Karpas-422 (cell line): ENCODE results near the gene COL24A1. TPM values are rescaled to one million over a fixed set of nuclear protein-coding genes. Genes with fewer than 3 reads are reported as not detected.

ENCODE experiments used
- DNase-seq: peaks from one replicate; pipeline ENCODE4 v3.0.0-alpha.2; 2015
- H2AFZ ChIP-seq: fragments of 200-600 bp; sonication (generic); 2 replicates; pipeline ENCODE4 v1.6.1; 2014; ENCODE audit warnings: antibody characterized with exemption, low read length, mixed read lengths
- H3K27ac ChIP-seq: fragments of 200-600 bp; sonication (generic); 2 replicates; pipeline ENCODE4 v1.5.1; 2014; ENCODE audit warnings: mild to moderate bottlenecking, low read length, moderate library complexity
- H3K27me3 ChIP-seq: fragments of 200-600 bp; sonication (generic); 2 replicates; pipeline ENCODE4 v1.6.1; 2014; ENCODE audit warnings: low read length, mixed read lengths
- H3K36me3 ChIP-seq: fragments of 200-600 bp; sonication (generic); 2 replicates; pipeline ENCODE4 v1.6.1; 2014; ENCODE audit warnings: low read length, mixed read lengths; ENCODE audit not compliant: insufficient read depth
- H3K4me1 ChIP-seq: fragments of 200-600 bp; sonication (generic); 2 replicates; pipeline ENCODE4 v1.6.1; 2014; ENCODE audit warnings: mild to moderate bottlenecking, low read length, mixed read lengths
- H3K4me2 ChIP-seq: fragments of 200-600 bp; sonication (generic); 2 replicates; pipeline ENCODE4 v1.6.1; 2014; ENCODE audit warnings: low read length, low read depth, mild to moderate bottlenecking; ENCODE audit not compliant: poor library complexity, severe bottlenecking
- H3K4me3 ChIP-seq: fragments of 200-600 bp; sonication (generic); 2 replicates; pipeline ENCODE4 v1.5.1; 2014; ENCODE audit warnings: mild to moderate bottlenecking, antibody characterized with exemption, low read length, mixed read lengths
- H3K79me2 ChIP-seq: fragments of 200-600 bp; sonication (generic); 2 replicates; pipeline ENCODE4 v1.6.1; 2014; ENCODE audit warnings: mild to moderate bottlenecking, low read length, mixed read lengths
- H3K9ac ChIP-seq: fragments of 200-600 bp; sonication (generic); 2 replicates; pipeline ENCODE4 v1.6.0; 2014; ENCODE audit warnings: low read length
- H3K9me2 ChIP-seq: fragments of 200-600 bp; sonication (generic), shearing (Covaris generic); replicated peaks from 2 replicates; pipeline ENCODE4 v1.6.0; 2014; ENCODE audit warnings: mild to moderate bottlenecking, low read length, moderate library complexity; ENCODE audit not compliant: insufficient read depth
- H3K9me3 ChIP-seq: fragments of 300-700, 200-600 bp; sonication (generic); 2 replicates; pipeline ENCODE4 v1.6.1; 2014; ENCODE audit warnings: low read length, mixed read lengths
- H4K20me1 ChIP-seq: fragments of 200-600 bp; sonication (generic); 2 replicates; pipeline ENCODE4 v1.6.1; 2014; ENCODE audit warnings: mild to moderate bottlenecking, antibody characterized with exemption, low read length, low read depth; ENCODE audit not compliant: insufficient read depth
- total RNA-seq: library from RNA; depleted of rRNA; stranded (reverse); fragments of >200 nt; shearing (Covaris generic); gene quantifications from 2 replicates; pipeline ENCODE4 v1.2.3, GENCODE V29; 2014; ENCODE audit warnings: low replicate concordance

COL24A1 gene
- total RNA-seq, 1 experiment from 2014 or later, result not detected

DNA sequence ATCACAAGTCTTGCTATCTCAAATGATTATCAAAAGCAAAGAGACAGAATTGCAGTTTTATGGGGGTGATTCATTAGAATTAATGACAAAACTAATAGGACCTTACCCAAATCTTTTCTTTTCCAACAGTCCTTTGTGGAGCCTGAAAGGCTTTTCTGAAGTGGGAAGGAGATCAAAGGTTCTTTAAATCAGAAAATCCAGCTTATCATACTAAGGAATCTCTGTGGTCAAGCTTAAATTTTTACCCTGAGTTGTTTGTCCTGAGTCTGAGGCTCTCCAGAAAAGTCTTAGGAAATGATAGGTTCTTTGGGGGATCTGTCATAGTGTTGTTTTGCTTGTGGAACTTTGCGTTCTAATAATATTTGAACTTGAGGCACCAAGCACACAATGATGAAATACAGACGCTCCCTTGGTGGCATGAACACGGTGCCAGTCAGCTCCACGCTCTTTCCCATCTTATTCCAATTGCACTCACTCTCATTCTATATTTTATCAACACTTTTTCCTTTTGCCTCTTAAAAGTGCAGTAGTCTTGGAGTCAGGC, 38.0 kb upstream of the COL24A1 start:
- Histone ChIP-seq H4K20me1 (no peaks in the 10 kb centered on the region), H3K9me2 (no peaks in the 10 kb centered on the region), H3K36me3 (no peaks in the 10 kb centered on the region), H3K4me3 (no peak overlapping the region), H3K9me3 (no peaks in the 10 kb centered on the region), H3K4me1 (no peaks in the 10 kb centered on the region), H3K27ac (no peak overlapping the region), H3K79me2 (no peaks in the 10 kb centered on the region), H3K9ac (no peak overlapping the region), H3K27me3 (0 out of 2 replicates have a peak, but pooled peaks cover 2% of the 10 kb centered on the region), H2AFZ (no peak overlapping the region), H3K4me2 (no peak overlapping the region)
- DNase-seq, result no peak

GRCh38 chr1:86192417-86192816, 35.8 kb upstream of the COL24A1 start:
- H3K27ac ChIP-seq, result no peak overlapping the region
- no peaks in the 10 kb centered on the region for H3K9me3 ChIP-seq
- no peaks in the 10 kb centered on the region for H3K9me2 ChIP-seq
- H3K36me3 ChIP-seq, result no peaks in the 10 kb centered on the region
- H3K79me2 ChIP-seq, result no peaks in the 10 kb centered on the region
- no peak overlapping the region for H2AFZ ChIP-seq
- H3K4me3 ChIP-seq, result no peak overlapping the region
- no peaks in the 10 kb centered on the region for H4K20me1 ChIP-seq
- no peaks in the 10 kb centered on the region for H3K4me1 ChIP-seq
- DNase-seq, result no peak
- H3K9ac ChIP-seq, result no peak overlapping the region
- no peak overlapping the region for H3K4me2 ChIP-seq
- 0 out of 2 replicates have a peak, but pooled peaks cover 2% of the 10 kb centered on the region for H3K27me3 ChIP-seq

DNA sequence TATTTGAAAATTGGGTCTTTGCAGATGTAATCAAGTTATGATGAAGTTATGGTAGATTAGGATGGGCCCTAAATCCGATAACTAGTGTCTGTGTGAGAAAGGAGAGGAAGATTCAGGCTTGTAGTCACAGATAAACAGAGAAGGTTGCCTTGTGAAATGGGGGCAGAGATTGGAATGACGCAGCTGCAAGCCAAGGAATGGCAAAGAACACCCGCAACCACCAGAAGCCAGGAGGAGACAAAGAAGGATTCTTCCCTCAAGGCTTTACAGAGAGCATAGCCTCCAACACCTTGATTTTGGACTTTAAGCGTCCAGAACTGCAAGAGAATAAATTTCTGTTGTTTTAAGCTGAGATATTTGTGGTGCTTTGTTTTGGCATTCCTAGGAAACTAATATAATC, 35.4 kb upstream of the COL24A1 start:
- H3K27me3 ChIP-seq, result 0 out of 2 replicates have a peak, but pooled peaks cover 2% of the 10 kb centered on the region
- no peaks in the 10 kb centered on the region for H3K79me2 ChIP-seq
- H3K9me2 ChIP-seq, result no peaks in the 10 kb centered on the region
- no peak overlapping the region for H3K4me2 ChIP-seq
- H3K4me3 ChIP-seq, result no peak overlapping the region
- no peak overlapping the region for H3K27ac ChIP-seq
- no peak for DNase-seq
- no peaks in the 10 kb centered on the region for H3K9me3 ChIP-seq
- H4K20me1 ChIP-seq, result no peaks in the 10 kb centered on the region
- H3K4me1 ChIP-seq, result no peaks in the 10 kb centered on the region
- no peaks in the 10 kb centered on the region for H3K36me3 ChIP-seq
- H3K9ac ChIP-seq, result no peak overlapping the region
- no peak overlapping the region for H2AFZ ChIP-seq

DNA sequence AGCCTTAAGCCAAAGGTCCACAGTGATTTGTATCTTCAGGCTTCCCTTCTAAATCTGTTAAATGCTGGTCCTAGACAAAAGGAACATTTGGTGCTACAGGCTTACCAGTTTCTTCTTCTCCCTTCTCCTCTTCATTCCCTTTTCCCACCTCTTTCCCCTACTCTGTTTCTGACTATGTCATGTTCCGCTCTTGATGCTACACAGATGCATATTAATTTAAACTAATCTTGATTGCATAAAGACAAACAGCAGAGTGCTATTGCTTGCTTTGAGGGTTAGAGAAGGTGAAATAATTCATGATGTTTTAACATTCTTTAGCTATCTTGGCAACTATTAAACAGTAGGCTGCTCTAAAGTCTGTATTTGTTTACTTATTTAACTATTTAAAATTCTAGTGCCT, 34.3 kb upstream of the COL24A1 start:
- Histone ChIP-seq H3K4me1 (no peaks in the 10 kb centered on the region), H3K9ac (no peak overlapping the region), H3K79me2 (no peaks in the 10 kb centered on the region), H3K4me2 (no peak overlapping the region), H3K36me3 (no peaks in the 10 kb centered on the region), H3K27ac (no peak overlapping the region), H2AFZ (no peak overlapping the region), H3K9me2 (no peaks in the 10 kb centered on the region), H3K9me3 (no peaks in the 10 kb centered on the region), H3K4me3 (no peak overlapping the region), H4K20me1 (no peaks in the 10 kb centered on the region), H3K27me3 (0 out of 2 replicates have a peak, but pooled peaks cover 2% of the 10 kb centered on the region)
- no peak for DNase-seq

DNA sequence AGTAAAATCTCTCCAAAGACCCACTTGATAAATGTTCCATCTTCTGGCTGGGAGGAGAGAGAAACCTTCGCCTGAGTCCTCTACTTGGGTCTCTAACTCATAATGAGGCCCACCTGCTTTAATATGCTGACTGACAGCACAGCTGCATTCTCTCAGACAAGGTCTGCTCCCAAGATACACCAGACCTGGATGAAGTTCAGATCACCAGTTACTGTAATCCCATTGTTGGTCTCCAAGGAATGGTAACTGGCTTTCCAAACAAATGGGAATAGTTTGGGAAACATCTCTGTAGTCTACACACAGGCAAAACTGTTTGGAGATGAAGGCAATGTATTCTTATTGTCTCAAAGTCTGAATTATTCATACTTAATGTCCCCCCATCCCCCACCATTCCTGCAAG, 27.9 kb upstream of the COL24A1 start:
- Histone ChIP-seq H3K4me3 (no peak overlapping the region), H3K9me3 (no peaks in the 10 kb centered on the region), H3K4me2 (no peak overlapping the region), H3K79me2 (no peaks in the 10 kb centered on the region), H3K27ac (no peak overlapping the region), H3K9me2 (no peaks in the 10 kb centered on the region), H3K9ac (no peak overlapping the region), H3K36me3 (no peaks in the 10 kb centered on the region), H4K20me1 (no peaks in the 10 kb centered on the region), H3K27me3 (no peaks in the 10 kb centered on the region), H3K4me1 (no peaks in the 10 kb centered on the region), H2AFZ (no peak overlapping the region)
- no peak for DNase-seq

DNA sequence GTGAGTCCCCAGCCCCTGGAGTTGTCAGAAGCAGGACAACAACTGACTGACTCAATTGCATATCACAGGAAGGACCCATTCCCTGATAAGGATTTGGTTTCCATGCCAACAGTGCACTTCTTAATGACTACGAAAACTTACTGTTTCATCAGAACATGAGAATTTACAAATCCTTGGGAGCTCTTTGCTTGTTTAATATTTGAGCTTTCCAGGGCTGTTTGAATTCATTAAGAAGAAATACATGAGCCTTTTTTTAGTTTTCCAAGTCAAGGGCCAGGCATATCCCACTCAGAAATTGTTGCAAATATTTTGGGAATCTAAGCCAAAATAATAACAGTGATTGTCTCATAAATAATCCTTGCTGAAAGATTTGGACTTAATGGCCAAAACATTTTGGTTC, 27.2 kb upstream of the COL24A1 start:
- H3K9me2 ChIP-seq, result no peaks in the 10 kb centered on the region

DNA sequence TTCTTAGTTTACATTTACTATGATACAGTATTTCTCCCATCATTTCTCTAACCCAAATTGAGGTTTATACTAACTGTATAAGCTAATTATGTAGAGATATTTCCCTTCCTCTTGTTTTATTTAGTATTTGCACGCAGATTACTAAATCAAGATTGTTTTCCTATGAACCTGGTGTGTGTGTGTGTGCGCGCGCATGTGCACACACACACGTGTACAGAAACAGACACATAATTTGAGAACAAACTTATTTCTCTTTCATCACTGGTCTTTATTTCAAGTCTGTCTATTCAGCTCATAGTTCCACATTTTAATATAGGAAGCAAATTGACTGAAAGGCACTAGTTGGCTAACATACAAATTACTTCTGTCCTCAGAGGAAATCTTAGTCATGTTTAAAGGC, 19.7 kb upstream of the COL24A1 start:
- Histone ChIP-seq H3K9me3 (no peaks in the 10 kb centered on the region), H3K4me1 (no peaks in the 10 kb centered on the region), H3K27ac (no peak overlapping the region), H4K20me1 (no peaks in the 10 kb centered on the region), H3K79me2 (no peaks in the 10 kb centered on the region), H3K4me2 (no peak overlapping the region), H3K9me2 (no peaks in the 10 kb centered on the region), H3K27me3 (no peaks in the 10 kb centered on the region), H3K9ac (no peak overlapping the region), H3K36me3 (no peaks in the 10 kb centered on the region), H3K4me3 (no peak overlapping the region), H2AFZ (no peak overlapping the region)
- no peak for DNase-seq

More for the DNA sequence above, 27.2 kb upstream of the COL24A1 start:
- H3K4me1 ChIP-seq, result no peaks in the 10 kb centered on the region
- no peak overlapping the region for H3K4me3 ChIP-seq
- H2AFZ ChIP-seq, result no peak overlapping the region
- no peaks in the 10 kb centered on the region for H3K36me3 ChIP-seq
- H3K9me3 ChIP-seq, result no peaks in the 10 kb centered on the region
- no peak for DNase-seq
- H3K27ac ChIP-seq, result no peak overlapping the region
- no peak overlapping the region for H3K9ac ChIP-seq
- no peaks in the 10 kb centered on the region for H3K27me3 ChIP-seq
- no peak overlapping the region for H3K4me2 ChIP-seq
- no peaks in the 10 kb centered on the region for H3K79me2 ChIP-seq
- no peaks in the 10 kb centered on the region for H4K20me1 ChIP-seq

- Histone ChIP-seq H3K4me2 (no peak overlapping the region), H2AFZ (no peak overlapping the region), H3K27ac (no peak overlapping the region), H3K9me2 (no peaks in the 10 kb centered on the region), H3K4me3 (no peak overlapping the region), H3K79me2 (no peaks in the 10 kb centered on the region), H3K27me3 (no peaks in the 10 kb centered on the region), H3K9me3 (no peaks in the 10 kb centered on the region), H3K9ac (no peak overlapping the region), H3K4me1 (no peaks in the 10 kb centered on the region), H3K36me3 (no peaks in the 10 kb centered on the region), H4K20me1 (no peaks in the 10 kb centered on the region)
- DNase-seq, result no peak
These were observed 19.2 kb upstream of the COL24A1 start for GRCh38 chr1:86175756-86176155.

DNA sequence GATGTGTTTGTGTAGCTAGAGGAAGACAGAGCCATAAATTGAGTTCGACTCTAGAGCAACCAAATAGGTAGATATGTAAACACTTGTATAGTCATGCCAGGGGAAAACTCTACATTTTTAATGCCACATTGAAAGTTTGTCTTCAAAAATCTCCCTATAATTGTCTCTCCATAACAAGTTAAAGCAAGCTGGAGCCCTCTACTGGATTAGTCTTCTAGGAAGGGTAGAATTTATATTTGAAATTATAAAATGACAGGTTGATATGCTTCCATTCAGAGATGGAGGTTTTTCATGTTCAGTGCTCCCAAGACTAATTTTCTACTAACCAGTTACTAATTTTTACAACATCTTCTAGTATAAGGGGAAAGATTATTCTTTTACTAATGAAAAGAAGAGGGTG, 13.1 kb upstream of the COL24A1 start:
- H3K79me2 ChIP-seq, result no peaks in the 10 kb centered on the region
- no peak overlapping the region for H3K4me3 ChIP-seq
- no peaks in the 10 kb centered on the region for H3K4me1 ChIP-seq
- no peaks in the 10 kb centered on the region for H3K9me3 ChIP-seq
- H2AFZ ChIP-seq, result no peak overlapping the region
- H3K36me3 ChIP-seq, result no peaks in the 10 kb centered on the region
- no peak overlapping the region for H3K27ac ChIP-seq
- no peaks in the 10 kb centered on the region for H3K9me2 ChIP-seq
- H3K27me3 ChIP-seq, result no peaks in the 10 kb centered on the region
- H3K4me2 ChIP-seq, result no peak overlapping the region
- H3K9ac ChIP-seq, result no peak overlapping the region
- no peak for DNase-seq
- H4K20me1 ChIP-seq, result no peaks in the 10 kb centered on the region
